Tongue (tissue), 2 donors: ENCODE measurements around the gene SLIT3. TPM values are rescaled to one million over a fixed set of nuclear protein-coding genes. Genes with fewer than 3 reads are reported as not detected.

Experiments
- DNase-seq: peaks from one replicate; pipeline ENCODE4 v3.0.0-alpha.2; 2015
- total RNA-seq: library from RNA; depleted of rRNA; stranded (reverse); fragments of >200 nt; gene quantifications from one replicate; pipeline ENCODE4 v1.2.3, GENCODE V29; 2014

Gene SLIT3
- total RNA-seq, 1 donor from 2014 or later = 21.4 TPM

- DNase-seq = no peak
Observed at GRCh38 chr5:168989731-168990505, 311.0 kb downstream of the SLIT3 start.

DNA sequence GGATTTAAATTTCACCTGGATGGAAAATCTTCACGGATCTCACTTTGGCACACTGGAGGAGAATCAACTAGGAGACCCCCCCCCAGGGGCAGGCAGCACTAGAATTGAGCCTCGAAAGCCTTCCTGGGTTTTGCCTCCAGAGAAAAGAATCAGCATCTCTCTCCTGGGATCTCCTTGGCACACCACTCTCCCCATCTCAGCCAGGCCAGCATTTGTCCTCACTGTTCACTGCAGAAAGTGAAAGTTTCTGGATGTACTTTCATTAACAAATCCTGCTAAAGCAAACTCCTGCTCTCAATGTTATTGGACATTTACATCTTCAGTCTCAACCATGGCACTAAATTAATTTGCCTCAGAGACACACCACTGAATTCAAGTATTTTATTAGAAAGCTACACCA, 312.2 kb downstream of the SLIT3 start:
- no peak for DNase-seq

DNA sequence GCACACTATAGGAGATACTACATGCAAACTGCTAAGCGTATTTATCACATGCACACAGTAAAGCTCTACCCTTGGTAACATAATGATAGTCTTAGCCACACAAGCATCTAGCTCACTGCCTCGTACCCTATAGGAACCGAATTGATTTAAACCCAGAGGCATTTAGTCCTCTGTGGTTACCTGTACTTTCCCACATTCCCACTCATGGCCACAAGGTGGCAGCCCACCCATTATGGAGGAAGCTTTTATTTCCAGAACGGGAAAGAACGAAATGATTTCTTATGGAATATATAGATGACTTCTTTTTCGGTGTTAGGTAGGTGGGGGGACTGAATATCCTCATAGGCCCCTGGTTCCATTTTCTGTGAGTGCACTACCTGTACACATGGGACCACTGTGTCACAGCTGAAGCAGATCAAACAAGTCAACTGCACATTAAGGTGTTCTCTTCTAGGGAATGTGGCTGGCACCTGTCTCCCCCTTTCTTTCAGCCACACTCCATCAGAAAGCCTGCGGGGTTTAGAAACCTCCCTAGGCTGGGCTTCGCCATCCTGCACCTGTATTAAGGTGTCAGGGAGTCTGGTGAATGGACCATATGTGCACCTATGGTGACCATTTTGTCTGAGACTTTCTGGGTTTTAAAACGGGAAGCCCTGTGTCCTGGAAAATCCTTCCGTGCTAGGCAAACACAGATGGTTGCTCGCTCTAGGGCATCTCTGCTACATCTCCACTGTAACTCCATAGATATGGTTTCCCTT, 313.2 kb downstream of the SLIT3 start:
- DNase-seq = peak; percentile 87

DNA sequence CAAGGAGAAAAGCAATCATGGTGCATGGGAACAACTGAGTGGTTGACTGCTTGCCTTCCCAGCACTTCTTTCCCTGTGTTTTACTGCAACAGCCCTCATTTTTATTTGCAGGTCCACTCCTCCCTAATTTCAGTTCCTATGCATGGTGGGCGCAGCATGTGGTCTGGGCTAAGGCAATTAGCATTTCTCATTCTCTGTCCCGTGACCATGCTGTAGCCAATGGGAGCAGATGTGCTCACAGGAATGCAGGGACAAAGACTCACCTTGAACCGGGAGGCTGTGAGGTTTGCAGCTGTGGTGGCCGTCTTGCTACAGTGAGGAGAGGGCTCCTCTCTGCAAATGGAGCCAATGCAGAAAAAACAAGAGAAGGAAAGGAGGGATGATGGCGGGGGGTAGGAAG, 315.5 kb downstream of the SLIT3 start:
- no peak for DNase-seq

DNA sequence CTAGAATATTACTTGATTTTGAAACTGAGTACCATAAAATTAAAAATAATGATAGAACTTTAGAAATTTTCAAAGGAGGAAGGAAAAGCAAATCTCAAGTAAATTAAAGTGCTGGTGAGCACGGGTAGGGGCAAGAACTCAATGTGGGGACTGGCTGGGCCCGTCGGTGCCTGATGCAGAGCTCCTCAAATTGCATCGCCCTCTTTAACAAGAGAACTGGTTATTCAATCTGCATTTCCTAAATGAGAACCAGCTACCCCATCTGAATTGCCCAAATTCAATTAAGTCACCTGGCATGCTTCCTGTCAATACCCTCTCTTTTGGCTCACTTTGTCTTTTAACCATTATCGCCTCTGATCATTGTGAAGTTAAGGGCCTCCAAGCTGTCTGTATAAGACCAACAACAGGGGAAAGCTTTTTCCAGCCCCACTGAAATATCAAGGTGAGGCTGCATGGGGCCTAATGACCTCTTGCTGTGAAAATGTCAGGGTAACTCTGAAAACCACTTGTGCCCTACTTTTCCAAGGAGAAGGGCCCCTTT, 316.7 kb downstream of the SLIT3 start:
- DNase-seq = no peak

DNA sequence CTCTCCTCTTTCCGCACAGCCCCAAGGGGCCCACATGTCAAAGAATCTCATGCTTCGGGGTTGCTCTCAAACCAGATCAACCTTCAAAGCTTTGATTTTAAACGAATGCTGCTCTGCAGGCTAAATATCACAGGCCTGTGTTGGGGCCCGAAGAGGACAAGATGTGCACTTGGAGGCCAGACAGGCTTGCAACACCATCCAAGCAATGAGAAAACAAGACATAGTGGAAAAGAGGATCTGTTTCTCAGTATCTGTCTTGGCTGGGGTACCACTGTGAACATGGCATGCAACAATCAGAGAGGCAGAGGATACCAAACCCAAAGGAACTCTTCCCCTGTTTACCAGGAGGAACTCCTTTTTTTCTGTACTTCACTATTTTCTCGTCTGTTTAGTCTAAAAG, 321.8 kb downstream of the SLIT3 start:
- DNase-seq = no peak

DNA sequence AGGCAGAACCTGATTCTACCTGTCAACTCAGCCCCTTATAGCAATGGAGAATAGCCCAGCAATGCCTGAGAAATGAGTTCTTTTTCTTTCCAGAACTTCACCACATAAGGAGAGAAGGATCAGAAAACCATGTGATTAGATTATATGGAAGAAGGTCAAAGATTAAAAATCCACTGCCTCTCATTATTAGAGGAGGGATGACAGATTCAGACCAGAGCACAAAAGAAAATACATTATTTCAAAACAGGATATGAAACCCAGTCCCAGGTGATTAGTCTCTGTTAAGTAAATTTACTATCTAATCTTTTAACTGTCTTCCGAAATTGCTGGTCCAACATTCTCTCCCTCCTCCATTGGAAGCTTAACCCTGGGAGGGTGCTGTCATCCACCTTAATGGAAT, 322.4 kb downstream of the SLIT3 start:
- DNase-seq = no peak

- DNase-seq = no peak
Observed at GRCh38 chr5:168978015-168978414, 322.9 kb downstream of the SLIT3 start.

DNA sequence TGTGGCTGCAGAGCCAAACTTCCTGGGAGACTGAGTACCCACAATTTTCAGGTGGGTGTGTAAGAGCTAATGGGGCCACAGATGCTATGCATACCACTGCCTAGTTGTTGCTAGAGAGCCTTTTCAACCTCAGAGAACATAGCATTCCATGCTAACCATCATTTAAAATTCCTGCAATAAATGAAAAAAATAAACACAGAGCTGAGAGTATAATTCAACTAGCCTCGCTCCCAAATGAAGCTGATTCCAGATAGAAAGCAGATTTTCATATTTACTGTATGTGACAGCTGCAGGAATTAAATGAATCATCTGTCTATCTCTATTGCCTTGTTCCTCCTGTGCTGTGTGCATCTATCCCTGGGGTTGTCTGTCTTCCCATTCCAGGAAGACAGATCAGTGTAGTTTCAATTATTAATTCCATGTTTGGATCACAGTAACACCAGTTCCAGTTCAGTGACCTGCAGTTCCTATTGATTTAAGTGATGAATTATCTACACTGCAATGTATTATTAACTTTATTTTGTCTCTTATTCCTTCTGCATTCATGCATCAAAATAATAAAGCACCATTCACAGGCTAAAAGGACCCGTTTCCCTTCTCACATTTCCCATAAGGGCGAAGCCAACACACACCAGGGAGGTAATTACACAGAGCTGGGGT, 324.5 kb downstream of the SLIT3 start:
- DNase-seq = peak; percentile 22

- no peak for DNase-seq
Observed at GRCh38 chr5:168975331-168975730, 325.6 kb downstream of the SLIT3 start.

DNA sequence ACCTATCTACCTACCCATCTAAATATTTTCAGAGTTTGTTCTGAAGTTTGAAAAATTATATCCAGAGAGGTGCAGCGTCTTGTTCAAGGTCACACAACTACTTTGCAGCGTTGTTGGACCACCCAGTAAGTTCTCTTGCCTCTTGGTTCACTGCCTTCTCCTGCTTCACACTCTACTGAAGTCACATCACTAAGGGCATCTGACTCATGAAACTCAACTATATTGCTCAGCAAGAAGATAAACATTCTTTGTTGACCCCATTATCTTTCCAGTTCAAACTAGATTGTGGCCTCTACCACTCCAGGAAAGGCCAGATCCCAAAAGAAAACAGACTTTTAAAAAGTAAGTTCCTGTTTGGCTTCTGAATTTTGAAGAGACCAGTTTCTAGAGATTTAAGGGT, 326.9 kb downstream of the SLIT3 start:
- DNase-seq = no peak

- no peak for DNase-seq
Observed at GRCh38 chr5:168972731-168973130, 328.2 kb downstream of the SLIT3 start.

- no peak for DNase-seq
Observed at GRCh38 chr5:168971100-168971499, 329.8 kb downstream of the SLIT3 start.

GRCh38 chr5:168969326-168969886, 331.5 kb downstream of the SLIT3 start:
- no peak for DNase-seq

DNA sequence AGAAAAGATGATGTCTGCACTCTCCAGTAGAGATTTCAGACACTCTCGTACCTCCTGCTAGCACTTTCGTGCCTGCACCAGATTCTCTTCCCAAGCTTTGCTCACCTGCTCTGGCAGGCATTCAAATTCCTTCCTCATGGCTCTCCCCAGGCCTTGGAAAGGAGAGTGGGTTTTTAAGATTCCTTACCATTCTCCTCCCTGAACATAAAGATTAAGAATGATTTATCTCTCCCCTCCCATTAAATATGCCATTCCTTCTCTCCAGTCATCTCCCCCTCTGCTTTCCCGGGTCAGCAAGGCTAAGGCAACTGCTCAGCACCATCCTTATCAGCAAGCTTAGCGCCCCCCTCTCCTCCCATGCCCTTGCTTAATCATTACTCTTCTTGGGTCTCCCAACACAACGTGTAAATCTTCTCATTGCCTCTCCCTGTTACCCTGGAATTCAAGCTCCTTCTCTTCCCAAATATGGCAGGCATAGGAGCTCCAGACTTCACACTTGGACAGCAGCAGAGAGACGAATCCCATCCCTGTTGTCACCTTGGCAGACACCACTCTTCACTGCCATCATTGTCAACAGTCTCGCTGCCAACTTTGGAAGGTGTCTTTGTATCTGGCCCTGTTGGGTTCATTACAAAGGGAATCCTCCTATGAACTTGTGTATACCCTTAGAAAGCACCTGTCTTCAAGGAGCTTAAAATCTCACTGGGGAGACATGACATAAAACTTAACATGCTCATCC, 332.9 kb downstream of the SLIT3 start:
- DNase-seq = no peak

GRCh38 chr5:168965638-168966037, 335.3 kb downstream of the SLIT3 start:
- DNase-seq = no peak

DNA sequence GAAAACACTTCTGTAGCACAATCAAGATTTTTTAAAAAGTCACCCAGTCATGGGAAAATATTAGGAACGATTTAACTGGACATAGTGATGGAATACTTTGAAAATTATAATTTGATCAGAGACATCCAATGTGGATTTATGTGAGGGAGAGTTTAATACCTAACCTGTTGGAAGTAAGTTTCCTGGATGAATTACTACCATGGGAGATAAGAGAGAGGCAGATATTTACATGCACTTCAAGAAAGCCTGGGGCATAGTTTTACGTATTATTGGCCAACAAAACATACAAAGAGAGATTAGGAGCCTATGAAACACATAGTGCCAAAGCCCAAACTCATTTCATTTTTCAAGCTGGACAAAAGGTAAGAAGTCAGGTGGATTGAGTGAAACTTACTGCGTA, 336.8 kb downstream of the SLIT3 start:
- no peak for DNase-seq

- DNase-seq = peak; percentile 22
Observed at GRCh38 chr5:168962306-168962705, 338.6 kb downstream of the SLIT3 start.

GRCh38 chr5:168961681-168962080, 339.3 kb downstream of the SLIT3 start:
- no peak for DNase-seq

- DNase-seq = no peak
Observed at GRCh38 chr5:168960497-168960896, 340.4 kb downstream of the SLIT3 start.

DNA sequence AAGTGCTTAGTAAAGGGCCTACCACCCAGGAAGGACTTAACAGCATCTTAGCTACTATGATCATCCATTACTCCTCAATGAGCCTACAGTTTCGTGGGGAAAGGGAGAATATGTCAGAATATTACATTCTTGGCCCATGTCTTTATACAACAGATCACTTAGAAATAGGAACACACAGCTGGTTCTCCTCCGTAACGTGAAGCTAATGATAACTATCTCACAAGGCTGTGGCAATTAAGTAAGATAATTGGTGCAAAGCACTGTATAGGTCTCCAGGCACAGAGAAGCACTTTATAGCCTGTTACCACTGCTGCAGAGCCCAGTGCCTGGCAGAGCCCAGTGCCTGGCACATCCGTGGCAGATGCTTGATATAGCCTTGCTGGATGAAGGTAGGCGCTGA, 347.6 kb downstream of the SLIT3 start:
- DNase-seq = no peak

- no peak for DNase-seq
Observed at GRCh38 chr5:168952196-168952595, 348.7 kb downstream of the SLIT3 start.
